NCI-H1105 treated with DMSO at 0.1 percent for 48 hours (cell line): ENCODE measurements around the gene CLCC1.
A peak's percentile ranks its signal among the peaks of the same experiment; 100 is the strongest.
"Not testable (repeated sequence)": the region's sequence is repeated elsewhere in the genome, so short reads cannot be mapped to it uniquely, and the experiment has no call there.

ENCODE experiments used
- DNase-seq: peaks from one replicate; lab custom pipeline; 2025; lab: John Stamatoyannopoulos, UW

CLCC1 gene

GRCh38 chr1:108963052-108963686 is at the start of gene CLCC1:
Gene CLCC1, minus strand, starts transcription at chr1:108963484. Its CDS starts 13,047 bp downstream, at chr1:108950437.
- DNase-seq = peak; percentile 92

GRCh38 chr1:109011335-109011734 is 48.1 kb upstream of the CLCC1 start:
- DNase-seq = no peak

DNA sequence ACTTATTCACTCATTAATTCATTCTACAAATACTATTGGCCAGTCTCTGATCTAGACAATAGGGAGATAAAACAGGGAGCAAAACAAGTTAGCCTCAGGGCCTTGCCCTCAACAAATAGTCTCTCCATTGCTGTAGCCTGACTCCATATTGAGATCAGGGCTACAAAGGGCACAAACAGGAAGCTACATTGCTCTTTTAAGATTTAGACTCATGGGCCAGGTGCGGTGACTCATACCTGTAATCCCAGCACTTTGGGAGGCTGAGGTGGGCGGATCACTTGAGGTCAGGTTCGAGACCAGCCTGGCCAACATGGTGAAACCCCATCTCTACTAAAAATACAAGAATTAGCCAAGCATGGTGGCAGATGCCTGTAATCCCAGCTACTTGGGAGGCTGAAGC is 33.3 kb upstream of the CLCC1 start:
- not testable (repeated sequence) for DNase-seq

DNA sequence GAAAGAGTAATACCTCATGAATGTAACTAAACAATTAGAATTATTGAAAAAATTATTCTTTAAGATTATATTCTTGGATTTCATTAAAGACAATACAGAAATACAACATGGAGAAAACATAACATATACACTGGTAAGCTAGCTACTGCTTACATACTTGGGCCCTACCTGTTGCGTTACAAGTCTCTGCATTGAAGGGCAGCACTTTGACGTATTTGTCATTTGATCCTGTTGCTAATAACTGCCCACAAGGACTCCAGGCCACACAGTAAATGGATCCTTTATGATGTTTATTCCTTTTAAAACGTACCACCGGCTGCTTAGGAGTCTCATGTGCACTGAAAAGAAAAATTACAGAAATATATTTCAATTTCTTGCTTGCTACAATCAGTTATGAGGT is 19.8 kb upstream of the CLCC1 start:
- DNase-seq = no peak

DNA sequence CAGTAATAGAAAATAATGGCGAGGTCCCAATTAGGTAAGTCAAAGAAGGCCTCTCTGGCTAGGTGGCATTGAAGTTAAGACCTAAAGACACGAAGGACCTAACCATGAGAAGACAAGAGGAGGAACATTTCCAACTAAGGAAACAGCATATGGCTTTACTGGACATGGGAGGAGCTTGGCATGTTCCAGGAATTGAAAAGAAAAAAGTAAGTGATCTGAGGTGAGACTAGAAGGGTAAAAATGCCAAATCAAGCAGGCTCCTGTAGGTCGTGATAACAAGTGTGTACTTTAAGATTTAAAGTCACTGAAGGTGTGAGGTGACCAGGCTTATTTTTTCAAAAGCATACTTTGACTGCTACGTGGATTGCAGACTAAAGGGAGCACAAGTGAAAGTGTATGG is 13.4 kb upstream of the CLCC1 start:
- no peak for DNase-seq

- no peak for DNase-seq
Observed at GRCh38 chr1:108972951-108973350, 9.7 kb upstream of the CLCC1 start.

DNA sequence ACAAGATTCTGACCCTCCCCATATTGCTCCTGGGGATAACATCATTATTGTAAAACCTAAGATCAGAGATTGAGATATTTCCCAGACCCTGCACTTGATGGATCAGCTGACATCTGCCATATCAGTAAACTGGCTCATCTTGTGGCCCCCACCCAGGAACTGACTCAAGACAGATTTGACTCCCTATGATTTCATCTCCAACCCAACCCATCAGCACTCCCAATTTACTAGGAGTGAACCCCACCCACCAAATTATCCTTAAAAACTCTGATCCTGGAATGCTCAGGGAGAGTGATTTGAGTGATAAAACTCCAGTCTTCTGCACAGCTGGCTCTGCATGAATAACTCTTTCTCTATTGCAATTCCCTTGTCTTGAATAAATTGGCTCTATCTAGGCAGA is 6.1 kb upstream of the CLCC1 start:
- no peak for DNase-seq

GRCh38 chr1:108962681-108963051 is 618 bp downstream of the CLCC1 start:
- peak; percentile 32 for DNase-seq

GRCh38 chr1:108961752-108962486 is 1.4 kb downstream of the CLCC1 start:
- DNase-seq = no peak

DNA sequence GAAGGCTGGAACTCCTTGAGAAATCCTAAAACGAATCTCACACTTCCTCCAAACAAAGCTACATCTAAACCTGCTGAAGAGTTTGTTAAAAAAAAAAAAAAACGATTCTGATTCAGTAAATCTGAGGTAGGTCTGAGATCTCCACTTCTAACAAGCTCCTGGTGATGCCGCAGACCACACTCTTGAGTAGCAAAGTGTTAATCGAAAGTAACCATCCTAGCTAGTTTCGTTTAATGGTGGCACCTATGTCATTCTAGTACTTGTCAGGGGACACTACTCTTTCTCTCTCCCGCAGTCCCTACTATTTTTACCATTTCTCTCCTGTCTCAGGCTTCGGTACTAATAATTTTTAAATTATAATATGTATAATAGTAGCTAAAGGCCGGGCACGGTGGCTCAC is 2.1 kb downstream of the CLCC1 start:
- DNase-seq = no peak

DNA sequence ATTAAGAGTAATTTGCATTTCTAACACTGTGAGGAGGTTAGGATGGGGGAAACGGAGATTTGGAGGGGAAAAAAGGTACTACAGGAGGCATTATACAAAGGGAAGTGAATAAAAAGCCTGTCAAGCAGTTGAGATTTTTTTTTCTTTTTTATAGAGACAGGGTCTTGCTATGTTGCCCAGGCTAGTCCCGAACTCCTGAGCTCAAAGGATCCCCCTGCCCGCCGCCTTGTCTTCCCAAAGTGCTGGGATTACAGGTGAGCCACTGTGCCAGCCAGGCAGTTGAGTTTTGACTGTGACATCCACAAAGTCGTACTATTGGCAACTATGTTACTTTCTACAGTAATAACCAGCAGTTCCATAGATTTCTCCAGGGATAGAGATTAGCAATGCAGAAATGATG is 2.6 kb downstream of the CLCC1 start:
- DNase-seq = no peak

DNA sequence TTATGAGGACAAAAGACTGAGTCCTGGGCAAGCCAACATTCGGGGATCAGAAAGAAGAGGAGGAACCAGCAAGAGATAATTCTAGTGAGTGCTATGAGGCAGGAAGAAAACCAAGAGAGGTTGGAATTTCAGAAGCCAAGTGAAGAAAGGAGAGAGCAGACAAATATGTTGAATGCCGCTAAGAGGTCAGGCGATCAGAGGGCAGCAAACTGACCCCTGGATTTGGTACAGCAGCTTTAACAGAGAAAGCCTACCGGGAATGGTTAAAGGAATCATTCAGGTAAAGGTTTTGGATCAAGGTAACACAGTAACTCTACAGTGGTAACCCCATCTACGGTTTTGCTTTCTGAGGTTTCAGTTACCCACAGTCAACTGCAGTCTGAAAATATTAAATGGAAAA is 5.4 kb downstream of the CLCC1 start:
- DNase-seq = no peak

- no peak for DNase-seq
Observed at GRCh38 chr1:108955881-108956280, 7.4 kb downstream of the CLCC1 start.

DNA sequence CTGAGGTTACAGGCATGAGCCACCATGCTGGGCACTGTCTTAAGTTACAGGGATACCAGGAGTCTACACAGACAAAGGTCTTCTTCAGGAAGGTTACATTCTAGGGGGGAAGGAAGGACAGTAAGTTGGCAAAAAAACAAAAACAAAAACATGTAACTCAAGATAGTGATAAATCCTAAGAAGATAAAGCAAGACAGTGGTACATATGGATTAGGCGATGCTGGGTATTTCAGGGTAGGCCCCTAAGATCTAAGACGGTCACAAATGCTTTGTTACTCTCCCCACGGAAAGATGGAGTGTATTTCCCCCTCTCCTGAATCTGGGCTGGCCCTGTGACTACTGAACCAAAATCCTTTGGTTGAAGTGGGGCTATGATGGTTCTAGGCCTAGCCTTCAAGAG is 8.2 kb downstream of the CLCC1 start:
- no peak for DNase-seq

GRCh38 chr1:108953452-108953851 is 9.8 kb downstream of the CLCC1 start:
- DNase-seq = no peak

GRCh38 chr1:108951242-108951641 is 12.0 kb downstream of the CLCC1 start:
- no peak for DNase-seq

GRCh38 chr1:108949044-108949443 is 14.2 kb downstream of the CLCC1 start:
- DNase-seq = no peak

DNA sequence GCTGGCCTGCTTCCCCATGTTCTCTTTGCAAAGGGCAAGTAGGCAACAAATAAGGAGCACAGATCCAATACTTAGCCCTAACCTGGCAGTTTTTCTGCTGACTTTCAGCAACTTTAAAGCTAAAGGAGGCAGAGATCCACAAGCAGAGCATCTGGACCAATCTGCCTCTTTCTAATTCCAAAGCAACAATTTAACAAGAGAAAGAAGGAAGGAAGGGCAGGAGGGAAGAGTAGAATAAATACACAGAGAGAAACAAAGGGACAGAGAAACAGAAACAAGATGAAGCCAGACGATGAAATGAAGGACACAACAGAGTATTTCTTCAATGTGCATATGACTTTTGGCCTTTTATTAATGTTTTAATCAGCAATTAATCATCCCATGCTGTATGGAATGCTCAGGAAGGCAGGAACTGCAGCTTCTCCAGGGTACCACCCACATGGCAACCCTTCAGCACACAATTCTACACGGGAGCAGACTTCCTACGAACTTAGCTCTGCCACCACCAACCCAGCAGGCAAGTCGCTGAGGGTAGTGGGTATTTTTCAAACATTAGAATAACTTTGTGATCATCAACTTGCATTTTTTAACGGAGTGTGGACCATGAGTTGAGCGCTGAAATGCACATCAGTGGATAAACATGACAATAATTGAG is 15.3 kb downstream of the CLCC1 start:
- no peak for DNase-seq

GRCh38 chr1:108936170-108936569 is 27.1 kb downstream of the CLCC1 start:
- DNase-seq = no peak

- DNase-seq = no peak
Observed at GRCh38 chr1:108933944-108934343, 29.3 kb downstream of the CLCC1 start.

GRCh38 chr1:108927565-108927964 is 35.7 kb downstream of the CLCC1 start:
- DNase-seq = not testable (repeated sequence)

- DNase-seq = no peak
Observed at GRCh38 chr1:108925920-108926319, 37.4 kb downstream of the CLCC1 start.

DNA sequence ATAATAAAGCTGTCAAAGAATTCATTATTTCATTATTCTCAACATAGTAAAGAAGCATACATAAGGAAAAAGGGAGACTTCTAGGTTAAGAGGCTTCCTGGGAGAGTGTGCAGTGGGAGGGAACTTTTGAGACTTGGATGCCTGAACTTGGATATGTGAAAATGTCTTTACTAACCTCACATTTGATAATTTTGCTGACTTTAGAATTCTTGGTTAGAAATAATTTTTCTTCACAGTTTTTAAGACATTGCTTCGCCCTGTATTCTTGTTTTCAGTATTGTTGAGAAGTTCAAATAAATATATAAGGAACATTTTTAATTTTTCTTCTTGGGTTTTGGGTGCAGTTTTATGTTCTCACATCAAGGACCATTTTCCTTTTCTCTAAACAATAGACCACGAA is 46.5 kb downstream of the CLCC1 start:
- DNase-seq = no peak
